ENCODE measurements around the gene CNNM2.

Gene CNNM2

DNA sequence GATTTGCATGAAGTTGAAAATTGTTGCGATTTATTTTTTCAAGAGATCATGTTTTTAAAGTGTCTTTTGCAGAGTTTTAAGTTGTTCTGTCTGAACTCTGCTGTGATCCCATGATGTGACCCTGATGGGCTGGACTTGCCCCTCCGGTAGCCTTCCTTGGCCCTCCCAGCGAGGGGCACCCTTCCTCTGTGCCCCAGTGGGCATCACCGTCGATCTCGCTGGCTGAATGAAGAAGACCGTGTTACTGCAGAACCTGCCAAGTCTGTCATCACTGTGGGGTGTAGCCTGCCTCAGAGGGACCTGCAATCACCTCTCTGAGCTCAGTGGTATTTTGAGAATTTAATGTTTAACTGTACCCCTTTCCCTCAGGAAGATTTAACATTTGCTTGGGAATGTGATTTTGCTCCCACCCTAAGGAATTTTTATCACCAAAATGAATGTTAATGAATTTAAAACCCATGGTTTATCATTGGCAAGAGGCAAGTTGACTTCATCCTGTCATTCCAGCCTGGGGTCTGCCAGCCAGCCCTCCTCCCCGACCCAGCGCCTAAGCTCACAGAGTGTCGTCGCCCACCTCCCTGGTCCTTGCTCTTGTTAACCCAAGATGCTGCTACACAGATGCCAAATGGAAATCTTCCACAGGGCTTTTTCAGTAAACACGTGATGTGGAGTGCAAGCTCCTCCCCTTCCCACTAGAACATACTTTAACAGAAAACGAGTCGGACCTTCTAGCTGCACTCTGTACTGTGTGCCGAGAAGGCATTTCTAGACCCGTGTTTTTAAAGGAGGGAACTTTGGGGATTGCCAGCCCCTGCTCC is 159.6 kb downstream of the CNNM2 start:
- Histone ChIP-seq H3K9me3 (ENCODE audit: severe bottlenecking) (no peaks in the 10 kb centered on the region), H3K4me3 (ENCODE audit: low read depth, low read length) (no peak overlapping the region), H3K27ac (no peak overlapping the region), H3K27me3 (ENCODE audit: insufficient read depth, low read depth, severe bottlenecking) (no peaks in the 10 kb centered on the region), H3K36me3 (no peaks in the 10 kb centered on the region; the same call in 1 of the 2 replicates)
- TF ChIP-seq, protein P1, sequence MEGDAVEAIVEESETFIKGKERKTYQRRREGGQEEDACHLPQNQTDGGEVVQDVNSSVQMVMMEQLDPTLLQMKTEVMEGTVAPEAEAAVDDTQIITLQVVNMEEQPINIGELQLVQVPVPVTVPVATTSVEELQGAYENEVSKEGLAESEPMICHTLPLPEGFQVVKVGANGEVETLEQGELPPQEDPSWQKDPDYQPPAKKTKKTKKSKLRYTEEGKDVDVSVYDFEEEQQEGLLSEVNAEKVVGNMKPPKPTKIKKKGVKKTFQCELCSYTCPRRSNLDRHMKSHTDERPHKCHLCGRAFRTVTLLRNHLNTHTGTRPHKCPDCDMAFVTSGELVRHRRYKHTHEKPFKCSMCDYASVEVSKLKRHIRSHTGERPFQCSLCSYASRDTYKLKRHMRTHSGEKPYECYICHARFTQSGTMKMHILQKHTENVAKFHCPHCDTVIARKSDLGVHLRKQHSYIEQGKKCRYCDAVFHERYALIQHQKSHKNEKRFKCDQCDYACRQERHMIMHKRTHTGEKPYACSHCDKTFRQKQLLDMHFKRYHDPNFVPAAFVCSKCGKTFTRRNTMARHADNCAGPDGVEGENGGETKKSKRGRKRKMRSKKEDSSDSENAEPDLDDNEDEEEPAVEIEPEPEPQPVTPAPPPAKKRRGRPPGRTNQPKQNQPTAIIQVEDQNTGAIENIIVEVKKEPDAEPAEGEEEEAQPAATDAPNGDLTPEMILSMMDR (IDR thresholded peaks at IDR 0.05; ENCODE audit: low read depth, low read length), result no peak
- DNase-seq, result no peak

DNA sequence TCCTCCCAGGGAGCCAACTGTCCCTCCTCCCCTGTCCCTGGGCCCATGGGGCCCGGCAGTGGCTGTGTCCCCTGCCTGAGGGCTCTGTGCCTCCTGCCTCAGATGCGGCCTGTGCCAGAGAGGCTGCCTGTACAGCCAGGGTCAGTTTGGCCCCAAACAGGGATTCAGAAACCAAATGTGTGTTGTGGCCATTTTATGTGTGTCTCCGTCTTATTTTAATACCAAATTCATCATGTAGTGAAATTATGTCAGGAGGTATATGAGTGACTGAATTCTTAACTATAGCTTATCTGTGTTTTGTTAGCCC is 160.2 kb downstream of the CNNM2 start:
- Histone ChIP-seq H3K27ac (no peak overlapping the region), H3K27me3 (ENCODE audit: insufficient read depth, low read depth, severe bottlenecking) (no peaks in the 10 kb centered on the region), H3K4me3 (ENCODE audit: low read depth, low read length) (no peak overlapping the region), H3K9me3 (ENCODE audit: severe bottlenecking) (no peaks in the 10 kb centered on the region), H3K36me3 (no peaks in the 10 kb centered on the region; the same call in 1 of the 2 replicates)
- TF ChIP-seq, protein P1 (IDR thresholded peaks at IDR 0.05; ENCODE audit: low read depth, low read length), result no peak
- DNase-seq, result no peak

DNA sequence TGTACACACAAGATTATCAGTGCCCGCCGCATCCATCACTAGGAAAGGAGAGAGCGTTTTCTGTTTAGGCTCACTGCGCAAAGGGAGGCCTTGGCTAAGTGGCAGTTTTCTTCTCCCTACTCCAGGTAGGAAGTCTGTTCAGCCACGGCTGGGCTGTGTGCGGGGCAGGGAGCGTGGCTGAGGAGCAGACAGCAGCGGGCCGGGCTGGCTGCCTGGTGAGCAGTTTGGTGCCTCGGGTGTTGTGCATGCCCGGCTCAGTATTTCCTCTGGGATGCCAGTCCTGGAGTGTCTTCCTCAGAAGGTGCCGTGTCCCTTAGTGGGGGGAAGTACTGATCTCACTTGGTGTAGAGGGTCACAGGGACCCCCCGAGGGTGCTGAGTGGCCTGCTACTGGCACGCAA is 160.6 kb downstream of the CNNM2 start:
- no peaks in the 10 kb centered on the region; the same call in 1 of the 2 replicates for H3K36me3 ChIP-seq
- no peaks in the 10 kb centered on the region for H3K27me3 ChIP-seq (ENCODE audit: insufficient read depth, low read depth, severe bottlenecking)
- H3K9me3 ChIP-seq (ENCODE audit: severe bottlenecking), result no peaks in the 10 kb centered on the region
- H3K27ac ChIP-seq, result no peak overlapping the region
- DNase-seq, result no peak
- TF ChIP-seq, protein P1 (IDR thresholded peaks at IDR 0.05; ENCODE audit: low read depth, low read length), result no peak
- no peak overlapping the region for H3K4me3 ChIP-seq (ENCODE audit: low read depth, low read length)

GRCh38 chr10:103079100-103079499 is 161.0 kb downstream of the CNNM2 start:
- no peak overlapping the region for H3K27ac ChIP-seq
- no peak overlapping the region for H3K4me3 ChIP-seq (ENCODE audit: low read depth, low read length)
- no peak for DNase-seq
- no peaks in the 10 kb centered on the region; the same call in 1 of the 2 replicates for H3K36me3 ChIP-seq
- H3K27me3 ChIP-seq (ENCODE audit: insufficient read depth, low read depth, severe bottlenecking), result no peaks in the 10 kb centered on the region
- H3K9me3 ChIP-seq (ENCODE audit: severe bottlenecking), result no peaks in the 10 kb centered on the region
- TF ChIP-seq, protein P1 (IDR thresholded peaks at IDR 0.05; ENCODE audit: low read depth, low read length), result no peak

DNA sequence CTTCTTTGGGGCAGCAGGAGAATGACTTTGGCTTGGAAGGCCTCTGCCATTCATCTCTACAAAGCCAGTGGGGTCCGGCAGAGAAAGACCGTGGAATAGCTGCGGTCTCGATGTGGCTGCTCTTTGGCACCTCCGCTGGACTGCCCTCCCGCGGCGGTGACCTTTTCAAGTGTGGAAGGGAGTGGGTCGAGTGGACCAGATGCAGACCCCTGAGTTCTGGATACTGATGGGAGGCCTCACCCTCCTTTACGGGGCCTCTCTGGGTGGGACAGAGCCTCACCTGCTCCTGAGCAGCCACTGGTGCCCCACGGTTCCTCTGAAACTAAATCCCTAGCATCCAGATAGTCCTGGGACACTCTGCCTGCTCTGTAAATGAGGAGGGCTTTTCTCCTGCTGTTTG is 161.9 kb downstream of the CNNM2 start:
- Histone ChIP-seq H3K4me3 (ENCODE audit: low read depth, low read length) (no peak overlapping the region), H3K9me3 (ENCODE audit: severe bottlenecking) (no peaks in the 10 kb centered on the region), H3K27me3 (ENCODE audit: insufficient read depth, low read depth, severe bottlenecking) (no peaks in the 10 kb centered on the region), H3K36me3 (no peaks in the 10 kb centered on the region; the same call in 1 of the 2 replicates), H3K27ac (no peak overlapping the region)
- no peak for DNase-seq
- TF ChIP-seq, protein P1 (IDR thresholded peaks at IDR 0.05; ENCODE audit: low read depth, low read length), result no peak

Data from WERI-Rb-1 (cell line).